ENCODE data around the gene SUSD3.

Gene SUSD3

GRCh38 chr9:93121316-93122241 lies 63.1 kb downstream of the SUSD3 start:
- DNase-seq (ENCODE audit: low read depth in 3 of 3, low spot score in 1 of 3) = no peak

GRCh38 chr9:93122721-93123221 lies 64.3 kb downstream of the SUSD3 start:
- DNase-seq (ENCODE audit: low read depth in 3 of 3, low spot score in 1 of 3) = no peak

DNA sequence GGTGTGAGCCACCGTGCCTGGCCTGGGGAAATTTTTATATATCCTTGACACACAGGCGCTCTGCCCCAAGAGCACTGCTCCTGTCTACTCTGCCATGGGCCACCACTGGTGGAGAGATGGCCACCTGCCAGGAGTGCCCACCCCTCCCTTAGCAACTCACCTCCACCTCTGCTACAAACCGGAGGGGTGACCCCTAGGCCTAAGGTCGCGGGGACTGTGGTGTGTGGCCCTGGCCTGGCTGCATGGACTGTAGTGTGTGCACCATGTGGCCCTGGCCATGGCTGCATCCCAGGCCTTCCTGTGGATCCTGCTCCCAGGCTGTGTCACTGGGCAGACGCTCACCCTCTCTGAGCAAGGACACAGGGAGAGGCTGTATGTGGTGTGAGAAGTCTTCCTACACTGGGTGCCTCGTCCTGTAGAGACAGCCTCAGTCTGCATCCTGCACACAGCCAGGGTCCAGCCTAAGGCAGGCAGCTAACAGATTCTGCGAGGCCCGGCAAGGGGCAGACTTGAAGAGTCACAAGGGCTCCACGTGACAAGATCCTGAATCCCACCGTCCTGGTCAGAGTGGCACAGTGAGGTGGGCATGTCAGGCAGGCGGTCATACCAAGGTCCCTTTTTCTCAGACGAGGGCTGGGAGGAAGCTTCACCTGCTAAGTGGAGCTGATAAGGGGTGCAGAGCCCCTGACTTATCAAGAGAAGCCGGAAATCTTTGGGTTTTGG lies 65.2 kb downstream of the SUSD3 start:
- no peak for DNase-seq (ENCODE audit: low read depth in 3 of 3, low spot score in 1 of 3)

DNA sequence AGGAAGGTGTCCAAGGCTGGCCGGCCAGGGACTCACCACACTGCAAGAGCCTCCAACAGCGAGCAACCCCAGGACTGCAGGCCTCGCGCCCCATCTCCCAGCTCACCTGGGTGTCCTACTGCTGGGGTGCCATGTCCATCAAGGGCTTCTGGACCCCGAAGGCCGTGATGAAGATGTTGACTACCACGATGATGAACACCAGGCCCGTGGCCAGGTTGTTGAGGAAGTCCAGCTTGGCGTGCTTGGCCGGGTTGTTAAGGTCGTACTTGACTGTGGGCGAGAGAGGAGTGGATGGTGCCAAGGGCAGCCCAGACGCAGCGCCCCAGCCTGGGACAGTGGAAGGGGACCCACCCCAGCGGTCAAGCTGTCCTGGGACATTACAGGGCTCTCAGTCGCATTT lies 66.3 kb downstream of the SUSD3 start:
- no peak for DNase-seq (ENCODE audit: low read depth in 3 of 3, low spot score in 1 of 3)

DNA sequence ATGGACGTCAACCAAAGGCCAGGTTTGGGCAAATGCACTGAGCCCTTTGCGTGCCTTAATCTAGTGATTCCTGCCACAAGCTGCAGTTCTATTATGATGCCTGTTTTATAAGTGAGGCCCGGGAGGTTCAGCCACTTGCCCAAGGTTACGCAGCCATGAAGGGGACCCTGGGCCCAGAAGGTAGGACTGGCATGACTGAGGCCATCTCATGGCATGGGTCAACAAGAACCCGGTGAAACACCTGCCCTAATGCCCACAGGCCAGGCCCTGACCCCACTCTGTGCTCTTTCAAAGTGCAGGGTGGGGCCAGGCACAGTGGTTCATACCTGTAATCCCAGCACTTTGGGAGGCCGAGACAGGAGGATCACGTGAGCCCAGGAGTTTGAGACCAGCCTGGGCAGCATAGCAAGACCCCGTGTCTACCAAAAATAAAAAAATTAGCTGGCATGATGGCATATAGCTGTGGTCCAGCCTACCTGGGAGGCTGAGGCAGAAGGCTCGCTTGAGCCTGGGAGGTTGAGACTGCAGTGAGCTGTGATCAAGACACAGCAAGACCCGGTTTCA lies 66.9 kb downstream of the SUSD3 start:
- no peak for DNase-seq (ENCODE audit: low read depth in 3 of 3, low spot score in 1 of 3)

- DNase-seq (ENCODE audit: low read depth in 3 of 3, low spot score in 1 of 3) = no peak
Observed at GRCh38 chr9:93126151-93126781, 67.8 kb downstream of the SUSD3 start.

- DNase-seq (ENCODE audit: low read depth in 3 of 3, low spot score in 1 of 3) = no peak
Observed at GRCh38 chr9:93126825-93127368, 68.4 kb downstream of the SUSD3 start.

- DNase-seq (ENCODE audit: low read depth in 3 of 3, low spot score in 1 of 3) = no peak
Observed at GRCh38 chr9:93127395-93127911, 69.0 kb downstream of the SUSD3 start.

- DNase-seq (ENCODE audit: low read depth in 3 of 3, low spot score in 1 of 3) = no peak
Observed at GRCh38 chr9:93128011-93128714, 69.7 kb downstream of the SUSD3 start.

- no peak for DNase-seq (ENCODE audit: low read depth in 3 of 3, low spot score in 1 of 3)
Observed at GRCh38 chr9:93128715-93129224, 70.3 kb downstream of the SUSD3 start.

GRCh38 chr9:93129286-93129685 lies 70.8 kb downstream of the SUSD3 start:
- no peak for DNase-seq (ENCODE audit: low read depth in 3 of 3, low spot score in 1 of 3)

- no peak for DNase-seq (ENCODE audit: low read depth in 3 of 3, low spot score in 1 of 3)
Observed at GRCh38 chr9:93129691-93130500, 71.4 kb downstream of the SUSD3 start.

GRCh38 chr9:93130861-93131481 lies 72.5 kb downstream of the SUSD3 start:
- no peak for DNase-seq (ENCODE audit: low read depth in 3 of 3, low spot score in 1 of 3)

GRCh38 chr9:93131599-93132286 lies 73.2 kb downstream of the SUSD3 start:
- DNase-seq (ENCODE audit: low read depth in 3 of 3, low spot score in 1 of 3) = no peak

DNA sequence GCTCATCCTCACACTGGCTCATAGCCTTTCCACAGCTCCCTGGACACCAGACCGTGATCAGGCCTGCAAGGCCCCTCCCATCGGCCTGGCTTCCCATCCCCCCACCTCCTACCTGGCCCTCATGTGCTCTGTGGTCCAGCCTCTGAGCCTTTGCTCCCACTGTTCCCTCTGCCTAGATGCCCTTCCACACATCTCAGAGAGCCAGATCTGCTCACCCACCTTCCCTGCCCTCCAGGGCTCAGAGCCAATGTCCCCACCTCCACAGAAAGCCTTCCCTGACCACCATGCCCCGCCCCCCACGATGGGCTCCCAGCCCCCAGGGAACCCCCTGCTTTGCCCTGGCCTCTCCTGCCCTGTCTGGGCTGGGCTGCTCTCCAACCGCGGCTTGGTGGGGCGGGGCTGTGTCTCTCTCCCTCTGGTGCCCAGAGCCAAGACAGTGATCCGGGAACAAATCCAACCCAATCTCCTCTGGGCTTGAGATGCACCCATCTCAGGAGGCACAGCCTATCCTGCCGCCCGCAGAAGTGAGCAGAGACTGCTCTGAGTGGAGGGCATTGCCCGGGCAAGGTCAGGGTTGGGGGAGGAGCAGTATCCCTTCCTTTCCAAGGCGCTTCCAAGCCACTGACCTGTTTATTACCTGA lies 73.9 kb downstream of the SUSD3 start:
- DNase-seq (ENCODE audit: low read depth in 3 of 3, low spot score in 1 of 3) = no peak

DNA sequence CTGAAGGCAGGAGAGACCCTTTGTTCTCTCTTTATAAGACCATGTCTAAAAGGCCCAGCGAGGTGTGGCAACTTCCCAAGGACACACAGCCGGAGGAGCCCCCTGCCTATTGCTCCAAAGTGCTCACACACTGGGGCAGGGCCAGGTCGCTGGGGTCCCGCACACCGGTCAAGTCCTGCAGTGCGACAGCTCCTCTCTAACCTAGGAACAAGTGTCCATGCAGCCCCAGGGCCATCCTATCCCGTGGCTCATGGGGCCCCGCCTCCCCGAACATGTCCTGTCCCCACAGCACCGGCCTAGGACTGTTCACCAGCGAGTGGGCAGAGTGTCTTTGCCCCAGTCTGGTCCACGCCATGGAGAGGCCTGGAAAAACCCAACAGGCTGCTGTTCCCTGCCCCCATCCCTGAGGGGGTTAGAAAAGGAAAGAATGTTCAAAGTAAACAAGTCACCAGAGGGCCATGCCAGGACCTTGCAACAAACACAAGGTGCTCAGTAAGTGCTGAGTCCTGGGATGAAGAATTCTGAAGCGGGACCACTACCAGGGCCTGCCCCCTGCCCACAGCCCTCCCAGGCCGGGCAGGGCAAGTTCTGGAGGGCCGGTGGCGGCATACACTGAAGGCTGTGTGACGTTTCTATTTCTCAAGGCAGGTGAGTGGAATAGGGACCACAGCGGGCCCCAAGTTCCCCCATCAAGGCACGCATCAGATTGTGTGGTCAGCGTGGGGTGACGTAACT lies 74.6 kb downstream of the SUSD3 start:
- no peak for DNase-seq (ENCODE audit: low read depth in 3 of 3, low spot score in 1 of 3)

DNA sequence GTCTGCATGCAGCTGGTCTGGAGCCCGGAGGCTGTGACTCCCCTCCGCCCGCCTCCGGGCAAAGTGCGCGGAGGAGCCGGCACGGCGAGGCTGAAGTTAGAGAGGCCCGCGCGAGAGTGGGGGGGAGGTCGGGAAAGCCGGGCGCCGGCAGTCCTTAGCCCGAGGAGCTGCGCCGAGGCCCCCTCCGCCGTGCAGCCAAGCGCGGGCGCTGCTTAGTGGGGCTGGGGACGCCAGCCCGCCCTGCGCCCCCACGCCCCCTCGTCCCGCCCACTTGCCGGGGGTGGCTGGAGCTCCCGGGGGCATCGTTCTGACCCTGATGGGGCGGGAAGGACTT lies 75.1 kb downstream of the SUSD3 start:
- no peak for DNase-seq (ENCODE audit: low read depth in 3 of 3, low spot score in 1 of 3)
